ENCODE results near the gene ARMC3.

DNA sequence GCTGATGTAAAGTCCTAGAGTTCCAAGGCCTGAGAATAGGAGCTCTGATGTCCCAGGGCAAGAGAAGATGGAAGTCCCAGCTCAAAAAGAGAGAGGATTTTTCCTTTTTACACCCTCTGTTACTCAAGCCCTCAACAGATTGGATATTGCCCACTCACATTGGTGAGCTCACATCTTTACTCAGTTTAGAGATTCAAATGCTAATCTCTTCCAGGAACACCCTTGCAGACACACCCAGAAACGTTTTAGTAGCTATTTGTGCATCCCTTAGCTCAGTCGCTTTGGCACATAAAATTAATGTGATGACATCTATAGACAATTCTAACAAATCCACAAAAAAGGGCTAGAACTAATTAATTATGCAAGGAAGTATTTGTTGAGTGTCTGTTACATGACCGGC, 27.1 kb downstream of the ARMC3 start:
- no peak for TF ChIP-seq ZNF70 (CRISPR knock-in tag; IDR thresholded peaks at IDR 0.05)
- TF ChIP-seq, protein P1, sequence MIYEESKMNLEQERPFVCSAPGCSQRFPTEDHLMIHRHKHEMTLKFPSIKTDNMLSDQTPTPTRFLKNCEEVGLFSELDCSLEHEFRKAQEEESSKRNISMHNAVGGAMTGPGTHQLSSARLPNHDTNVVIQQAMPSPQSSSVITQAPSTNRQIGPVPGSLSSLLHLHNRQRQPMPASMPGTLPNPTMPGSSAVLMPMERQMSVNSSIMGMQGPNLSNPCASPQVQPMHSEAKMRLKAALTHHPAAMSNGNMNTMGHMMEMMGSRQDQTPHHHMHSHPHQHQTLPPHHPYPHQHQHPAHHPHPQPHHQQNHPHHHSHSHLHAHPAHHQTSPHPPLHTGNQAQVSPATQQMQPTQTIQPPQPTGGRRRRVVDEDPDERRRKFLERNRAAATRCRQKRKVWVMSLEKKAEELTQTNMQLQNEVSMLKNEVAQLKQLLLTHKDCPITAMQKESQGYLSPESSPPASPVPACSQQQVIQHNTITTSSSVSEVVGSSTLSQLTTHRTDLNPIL (CRISPR knock-in tag; IDR thresholded peaks at IDR 0.05; ENCODE audit: low read depth): no peak
